ENCODE measurements around the gene CXCR1.
"Not testable (repeated sequence)": the region's sequence is repeated elsewhere in the genome, so short reads cannot be mapped to it uniquely, and the experiment has no call there.

CXCR1 gene

DNA sequence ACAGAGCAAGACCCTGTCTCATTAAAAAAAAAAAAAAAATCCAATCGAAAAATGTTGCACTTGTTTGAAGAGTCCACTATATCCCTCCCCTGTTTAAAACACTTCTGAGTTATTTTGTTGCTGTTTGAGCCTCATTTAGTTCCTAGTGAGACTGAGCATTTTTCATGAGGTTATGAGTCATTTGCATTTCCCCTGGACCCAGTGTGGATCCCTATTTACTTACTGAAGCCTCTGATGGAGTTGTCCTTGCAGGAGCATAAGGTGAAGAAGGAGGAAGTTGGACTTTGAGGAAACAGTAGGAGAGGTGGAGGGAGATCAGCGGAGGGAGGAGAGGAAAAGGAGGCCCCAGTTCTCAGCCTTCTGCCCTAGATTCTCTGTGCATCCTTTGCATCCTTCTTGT, 5.1 kb downstream of the CXCR1 start:
- DNase-seq (ENCODE audit: low spot score) = no peak

DNA sequence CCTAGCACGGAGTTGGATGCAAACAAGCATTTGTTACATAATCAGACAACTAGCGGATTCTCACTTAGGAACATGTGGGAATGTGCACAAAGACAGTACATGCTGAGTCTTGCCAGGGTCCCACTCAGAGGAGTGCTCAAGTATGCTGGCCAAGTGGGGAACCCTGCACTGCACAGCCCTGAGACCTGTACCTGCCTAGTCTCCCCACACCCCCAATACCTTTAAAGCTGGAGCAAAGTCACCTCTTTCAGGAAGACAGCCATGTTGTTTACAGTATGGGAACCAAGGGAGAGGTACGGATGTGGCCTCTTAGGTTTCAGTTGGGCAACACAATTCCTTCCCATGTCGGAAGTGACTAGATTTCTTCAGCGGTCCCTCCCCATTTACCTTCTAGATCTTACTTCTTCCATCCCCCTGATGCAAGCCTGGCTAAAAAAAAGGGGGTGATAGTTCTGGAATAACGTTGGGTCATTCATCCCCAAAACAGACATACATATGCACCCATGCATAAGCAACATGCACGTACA, 10.7 kb downstream of the CXCR1 start:
- DNase-seq (ENCODE audit: low spot score) = peak; percentile 4

DNA sequence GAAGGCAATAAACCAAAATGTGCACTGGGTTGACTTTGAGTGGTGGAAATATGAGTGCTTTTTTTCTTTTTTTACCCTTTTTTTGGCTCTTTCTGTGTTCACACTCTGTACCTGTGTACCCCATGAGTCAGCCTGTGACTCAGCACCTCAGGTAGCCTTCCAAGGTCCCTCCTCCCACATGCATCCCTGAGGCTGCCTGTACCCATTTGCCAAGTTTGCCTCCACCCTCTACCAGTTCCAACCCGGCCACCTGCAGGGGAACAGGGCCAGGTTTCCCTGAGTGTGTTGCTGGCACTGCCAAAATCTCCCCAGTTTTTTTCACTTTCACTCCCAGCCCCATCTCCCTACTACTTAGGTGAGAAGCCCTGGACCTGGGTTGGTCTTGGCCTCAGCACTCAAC, 14.0 kb downstream of the CXCR1 start:
- DNase-seq (ENCODE audit: low spot score) = no peak

DNA sequence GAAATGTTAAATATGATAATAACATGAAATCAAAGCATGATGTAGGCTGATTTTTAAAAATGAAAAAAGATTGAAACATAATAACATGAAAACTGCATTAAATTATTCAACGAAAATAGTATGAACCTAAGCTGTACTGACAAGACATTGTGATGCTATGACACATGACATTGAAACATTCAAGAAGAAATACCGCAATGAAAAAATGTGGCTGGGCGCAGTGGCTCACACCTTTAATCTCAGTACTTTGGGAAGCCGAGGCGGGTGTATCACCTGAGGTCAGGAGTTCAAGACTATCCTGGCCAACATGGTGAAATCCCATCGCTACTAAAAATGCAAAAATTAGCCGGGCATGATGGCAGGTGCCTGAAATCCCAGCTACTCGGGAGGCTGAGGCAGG, 14.6 kb downstream of the CXCR1 start:
- DNase-seq (ENCODE audit: low spot score) = no peak

DNA sequence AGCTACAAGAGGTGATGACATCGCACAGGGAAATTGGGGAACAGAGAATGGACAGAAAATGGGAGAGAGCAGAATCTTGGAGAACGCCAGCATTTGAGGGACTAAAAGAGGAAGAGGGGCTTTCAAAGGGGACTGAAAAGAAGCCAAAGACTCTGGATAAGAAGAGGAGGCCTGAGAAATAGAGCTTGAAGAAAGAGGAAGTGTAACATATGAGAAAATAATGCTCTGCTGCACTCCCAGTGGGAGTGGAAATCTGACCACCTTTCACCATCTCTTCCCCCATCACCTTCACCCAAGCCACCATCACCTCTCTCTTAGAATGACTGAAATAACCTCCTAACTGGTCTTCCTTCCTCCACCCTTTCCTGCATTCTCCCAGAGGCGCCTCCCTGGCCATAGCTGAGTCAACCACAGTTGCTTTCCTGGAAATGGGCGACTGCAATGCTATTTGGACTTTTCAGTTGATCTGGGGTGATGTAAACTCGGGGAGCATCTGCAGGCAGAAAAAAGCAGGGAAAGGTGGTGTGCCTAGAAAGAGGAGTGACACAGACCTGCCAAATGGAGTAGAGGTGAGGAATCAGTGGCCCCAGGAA, 16.8 kb downstream of the CXCR1 start:
- no peak for DNase-seq (ENCODE audit: low spot score)

DNA sequence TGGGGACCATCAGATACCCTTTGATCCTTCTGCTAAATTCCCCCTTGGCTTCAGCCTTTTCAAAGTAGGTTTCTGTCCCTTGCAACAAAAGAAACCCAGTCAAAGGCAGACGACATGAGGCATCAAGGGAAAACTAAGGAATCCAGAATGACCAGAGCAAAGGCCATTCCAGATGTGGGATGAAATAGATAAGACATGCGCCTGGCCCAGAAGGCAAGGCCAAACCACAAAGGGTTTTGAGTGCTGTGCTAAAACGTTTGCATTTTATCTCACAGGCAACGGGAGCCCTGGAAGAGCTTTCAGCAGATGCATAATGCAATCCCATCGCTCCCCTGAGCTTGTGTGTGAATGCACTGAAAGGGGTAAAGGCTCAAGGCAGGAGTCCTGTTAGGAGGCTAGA, 17.7 kb downstream of the CXCR1 start:
- no peak for DNase-seq (ENCODE audit: low spot score)

DNA sequence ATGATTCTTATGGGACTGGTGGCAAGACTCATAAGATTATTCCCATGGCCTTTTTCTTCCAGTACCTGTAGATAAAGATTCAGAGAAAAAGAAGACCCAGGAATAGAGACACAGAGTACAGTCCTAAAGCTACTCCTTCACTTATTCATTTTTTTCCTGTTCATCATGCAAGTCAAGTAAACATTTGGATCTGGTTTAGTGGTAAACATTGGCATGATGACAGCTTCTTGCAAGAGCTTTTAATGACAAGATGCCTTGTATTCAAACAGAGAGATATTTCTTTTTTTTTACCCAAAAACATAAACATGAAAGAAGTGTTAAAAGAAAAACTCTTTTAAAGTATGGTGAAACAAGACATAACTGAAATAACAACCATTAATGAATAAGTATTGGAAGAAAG, 20.7 kb downstream of the CXCR1 start:
- no peak for DNase-seq (ENCODE audit: low spot score)

DNA sequence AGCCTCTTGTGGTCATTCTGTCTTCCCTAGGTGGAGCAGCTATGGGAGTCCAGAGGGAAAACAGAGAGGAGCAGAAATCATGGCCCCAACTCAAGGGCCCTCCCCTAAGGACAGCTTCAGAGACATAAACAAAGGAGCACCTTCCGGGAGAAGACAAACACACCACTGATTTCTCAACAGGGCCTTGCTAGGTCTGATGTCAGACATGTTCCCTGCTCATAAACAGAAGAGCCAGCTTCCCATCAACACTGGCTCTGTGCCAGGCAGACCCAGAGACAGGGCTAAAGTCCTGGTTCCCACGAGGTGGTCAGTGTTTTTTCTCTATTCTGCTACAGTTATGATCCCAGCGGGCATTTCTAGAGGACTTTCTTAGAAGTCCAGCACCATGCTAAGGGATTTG, 21.6 kb downstream of the CXCR1 start:
- no peak for DNase-seq (ENCODE audit: low spot score)

DNA sequence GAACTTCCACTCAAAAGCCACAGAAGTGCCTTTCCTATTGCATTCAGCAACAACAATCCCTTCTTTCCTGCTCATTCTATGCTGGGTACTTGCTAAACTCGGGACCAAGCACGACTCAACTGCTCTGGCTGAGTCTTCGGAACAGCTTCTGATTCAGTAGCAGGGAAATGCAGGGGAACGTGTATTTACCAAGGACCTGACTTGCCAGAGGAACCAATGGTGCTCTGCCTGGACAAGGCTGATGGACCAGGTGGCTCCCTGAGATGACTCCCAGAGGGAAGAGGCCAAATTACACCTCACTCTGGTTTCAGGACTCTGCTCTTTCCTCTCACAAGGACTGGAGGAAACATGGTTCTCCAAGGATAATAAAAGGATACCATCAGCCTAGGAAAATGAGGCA, 28.7 kb downstream of the CXCR1 start:
- DNase-seq (ENCODE audit: low spot score) = peak; percentile 6

DNA sequence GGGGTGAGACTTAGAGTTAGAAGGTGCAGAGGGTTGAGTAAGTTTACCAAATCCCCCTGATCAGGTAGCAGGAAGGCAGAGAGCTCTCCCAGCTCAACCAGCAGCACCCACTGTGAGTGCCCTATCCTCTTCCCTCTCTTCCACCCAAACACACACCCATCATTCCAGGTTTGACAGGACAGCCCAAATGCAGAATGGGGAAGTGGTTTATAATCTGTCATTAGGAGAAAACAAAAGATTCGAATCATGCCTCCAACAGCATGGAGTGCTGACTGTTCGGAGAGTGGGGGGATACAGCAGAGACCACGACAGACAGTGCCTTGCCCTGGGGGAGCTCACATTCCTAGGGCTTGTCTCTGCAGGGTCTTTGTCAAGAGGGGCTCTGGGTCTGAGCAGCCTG, 29.2 kb downstream of the CXCR1 start:
- no peak for DNase-seq (ENCODE audit: low spot score)

DNA sequence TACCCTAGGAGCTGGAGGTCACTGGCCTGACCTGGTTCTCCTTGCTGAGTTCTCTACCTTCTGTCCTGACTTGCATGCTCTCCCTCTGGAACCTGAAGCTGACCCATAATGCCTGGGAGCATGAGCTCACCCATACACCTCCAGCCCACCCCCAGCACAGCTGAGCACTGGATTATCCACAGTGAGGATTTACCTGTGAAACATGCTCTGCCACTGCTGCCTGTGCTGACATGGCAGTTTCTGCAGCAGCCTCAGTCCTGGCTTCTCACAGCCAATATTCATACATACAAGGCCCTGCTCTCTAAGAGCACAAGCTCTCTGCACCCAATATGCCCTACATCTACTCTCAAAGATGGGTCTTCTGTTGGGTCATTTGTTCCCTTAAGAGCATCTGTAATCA, 35.9 kb downstream of the CXCR1 start:
- no peak for DNase-seq (ENCODE audit: low spot score)

DNA sequence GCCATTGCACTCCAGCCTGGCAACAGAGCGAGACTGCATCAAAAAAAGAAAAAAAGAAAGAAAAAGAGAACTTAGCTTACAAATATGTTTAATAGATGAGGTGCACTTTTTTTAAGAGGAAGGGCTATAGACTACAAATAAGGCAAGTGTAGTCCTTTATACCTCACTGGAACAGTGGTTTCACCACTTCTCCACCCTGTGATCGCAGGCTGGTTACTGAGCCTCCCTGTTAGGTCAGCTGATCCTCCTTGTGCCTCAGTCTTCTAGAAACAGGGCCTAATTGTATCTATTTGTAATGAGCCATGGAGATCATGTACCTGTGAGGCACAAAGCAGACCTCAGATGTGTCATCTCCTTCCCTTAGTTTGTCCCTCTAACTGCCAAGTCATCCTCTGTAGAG, 36.4 kb downstream of the CXCR1 start:
- no peak for DNase-seq (ENCODE audit: low spot score)

DNA sequence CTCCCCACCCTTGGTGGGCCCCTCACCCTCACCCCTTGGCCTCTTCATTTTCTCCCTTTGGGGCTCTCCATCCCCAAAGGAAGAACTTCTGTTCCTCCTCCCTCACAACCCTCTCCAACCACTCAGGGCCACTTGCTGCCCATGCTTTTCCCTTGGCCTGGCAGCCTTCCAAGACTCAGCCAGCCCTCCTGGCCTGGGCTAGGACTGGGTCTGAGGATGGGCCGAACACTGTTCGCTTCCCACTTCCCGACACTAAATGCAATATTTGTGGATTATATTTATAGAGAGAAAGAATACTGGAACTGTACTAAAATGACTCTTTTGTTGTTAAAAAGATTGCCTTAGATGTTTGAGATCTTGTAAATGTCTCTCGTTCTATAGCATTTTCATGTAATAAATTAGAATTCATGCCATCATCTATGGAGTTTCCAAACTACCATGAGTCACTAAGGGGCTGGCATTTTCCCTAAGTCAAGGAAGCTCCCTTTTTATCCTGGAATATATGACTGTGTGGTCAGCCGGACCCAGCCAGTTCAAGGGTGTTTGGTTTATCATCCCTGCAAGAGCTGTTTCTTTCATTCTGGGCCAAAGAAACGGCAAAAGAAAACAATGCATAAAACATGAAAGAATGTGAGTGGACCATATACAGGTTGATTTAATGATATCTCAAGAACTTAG, 37.2 kb downstream of the CXCR1 start:
- DNase-seq (ENCODE audit: low spot score) = peak; percentile 18

DNA sequence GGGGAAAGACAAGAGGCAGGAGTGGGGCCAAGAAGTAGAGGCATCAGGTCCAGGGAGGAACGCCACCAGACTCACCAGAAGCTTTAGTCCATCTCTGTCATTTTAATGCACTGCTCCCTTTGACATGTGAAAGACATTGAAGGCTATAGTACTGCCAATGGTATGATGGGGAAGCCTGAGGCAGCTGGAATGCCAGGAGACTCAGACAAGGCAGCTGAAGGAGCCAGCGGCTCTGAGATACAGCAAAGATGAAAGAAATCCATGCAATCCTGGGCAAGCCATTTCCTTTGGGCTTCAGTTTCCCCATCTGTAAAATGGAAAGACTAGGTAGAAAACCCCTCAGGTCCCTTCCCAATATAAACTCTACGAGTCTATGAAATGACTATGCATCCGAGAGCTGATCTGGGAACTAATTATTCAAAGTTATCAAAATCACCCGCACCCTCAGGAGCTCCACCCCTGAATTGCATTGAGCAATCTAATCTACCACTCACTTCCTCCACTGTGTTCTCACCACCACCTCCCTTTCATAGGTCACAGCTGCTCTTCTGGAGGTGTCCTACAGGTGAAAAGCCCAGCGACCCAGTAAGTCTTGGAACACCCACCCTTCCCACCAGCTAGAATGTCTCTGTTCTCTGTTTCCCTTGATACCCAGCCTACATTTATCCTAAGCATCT, 37.8 kb downstream of the CXCR1 start:
- DNase-seq (ENCODE audit: low spot score) = no peak

DNA sequence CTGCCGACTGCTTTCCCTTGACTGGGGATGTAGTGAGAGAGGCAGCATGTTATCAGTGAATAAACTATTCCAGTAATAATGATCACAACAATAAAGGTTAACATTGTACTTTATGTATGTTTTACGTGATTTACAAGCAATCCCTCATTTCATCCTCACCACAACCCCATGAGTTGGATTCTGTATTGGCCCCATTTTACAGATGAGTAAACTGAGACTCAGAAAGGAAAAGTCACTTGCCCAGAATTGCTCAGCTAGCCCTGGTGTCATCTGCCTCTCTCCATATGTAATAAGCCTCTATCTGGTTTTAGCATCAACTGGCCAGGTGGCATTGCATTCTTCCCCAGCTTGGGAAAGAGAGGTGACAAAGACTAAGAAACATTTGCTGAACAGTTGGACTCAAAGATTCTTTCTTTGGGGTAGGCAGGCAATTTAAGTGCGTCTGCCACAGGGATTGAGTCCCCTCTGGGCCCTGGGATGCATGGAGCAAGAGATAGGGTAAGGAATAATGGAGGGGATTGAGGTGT, 38.8 kb downstream of the CXCR1 start:
- DNase-seq (ENCODE audit: low spot score) = no peak

DNA sequence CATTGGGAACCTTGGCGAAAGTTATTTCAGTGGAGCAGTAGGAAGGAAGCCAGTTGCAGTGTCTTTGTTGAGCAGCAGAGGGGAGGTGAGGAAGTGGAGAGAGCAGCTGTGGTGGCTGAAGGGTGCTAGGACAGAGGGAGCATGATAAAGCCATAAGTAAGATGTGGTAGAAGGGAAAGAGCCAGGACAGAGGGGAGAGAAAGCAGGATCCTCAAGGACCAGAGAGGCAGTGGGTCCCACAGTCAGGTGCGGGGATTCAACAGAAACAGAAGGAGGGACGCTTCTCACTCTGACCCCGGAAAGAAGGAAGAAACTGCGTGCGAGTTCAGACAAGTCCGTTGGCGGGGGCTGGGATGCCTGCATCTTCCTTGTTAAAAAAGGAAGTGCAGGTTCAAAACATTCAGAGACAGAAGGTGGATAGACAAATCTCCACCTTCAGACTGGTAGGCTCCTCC, 41.1 kb downstream of the CXCR1 start, which contains the start of gene CXCR2:
CXCR2 (plus strand) TSS at position 403 of the 455 bp plus-strand sequence. CDS start 8,774 bp downstream, outside the sequence.
- no peak for DNase-seq (ENCODE audit: low spot score)

DNA sequence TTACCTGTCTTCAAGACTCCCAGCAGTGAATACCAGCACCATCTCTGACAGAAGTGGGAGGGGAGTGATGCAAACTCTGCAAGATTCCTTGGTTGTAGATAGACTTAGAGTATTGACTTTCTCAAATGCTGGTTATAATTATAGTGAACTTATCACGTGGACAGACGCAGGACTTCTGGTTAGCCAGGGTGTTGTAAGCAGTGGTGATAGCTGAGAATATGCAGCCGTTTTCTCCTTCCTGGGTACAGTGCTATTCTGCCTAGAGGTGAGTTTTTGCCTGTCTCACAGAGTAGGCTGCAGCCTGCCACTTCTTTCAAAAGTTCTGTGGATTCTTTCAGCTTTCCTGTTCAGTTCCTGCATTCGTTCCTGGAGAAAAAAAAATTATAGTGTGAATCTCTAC, 41.7 kb downstream of the CXCR1 start:
- DNase-seq (ENCODE audit: low spot score) = no peak

DNA sequence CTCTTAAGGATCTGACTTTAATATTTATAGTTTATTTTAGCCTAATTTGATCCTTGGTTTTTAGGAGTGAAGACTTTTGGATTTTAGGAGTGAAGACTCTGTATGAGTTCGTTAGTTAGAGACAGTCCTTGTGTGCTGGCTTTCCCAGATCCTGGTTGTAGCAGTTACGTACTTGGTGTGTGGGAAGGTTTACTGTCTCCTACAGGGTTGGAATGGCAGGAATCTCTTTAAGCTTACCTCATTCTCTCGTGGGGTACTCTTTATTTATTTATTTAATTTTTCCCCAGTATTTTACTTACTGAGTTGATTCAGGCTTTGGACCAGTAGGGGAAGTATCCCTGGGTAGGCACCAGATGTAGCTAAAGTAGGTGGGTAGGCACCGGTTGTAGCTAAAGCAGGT, 42.8 kb downstream of the CXCR1 start:
- no peak for DNase-seq (ENCODE audit: low spot score)

DNA sequence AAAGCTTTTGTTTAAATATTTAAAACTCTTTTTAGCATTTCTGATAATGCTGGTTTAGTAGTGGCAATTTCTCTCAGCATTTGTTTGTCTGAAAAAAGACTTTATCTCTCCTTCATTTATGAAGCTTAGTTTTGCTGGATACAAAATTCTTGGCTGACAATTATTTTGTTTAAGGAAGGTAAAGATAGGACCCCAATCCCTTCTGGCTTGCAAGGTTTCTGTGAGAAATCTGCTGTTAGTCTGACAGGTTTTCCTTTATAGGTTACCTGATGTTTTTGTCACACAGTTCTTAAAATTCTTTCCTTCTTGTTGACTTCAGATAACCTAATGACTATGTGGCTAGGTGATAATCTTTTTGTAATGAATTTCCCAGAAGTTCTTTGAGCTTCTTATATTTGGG, 44.5 kb downstream of the CXCR1 start:
- DNase-seq (ENCODE audit: low spot score) = not testable (repeated sequence)

DNA sequence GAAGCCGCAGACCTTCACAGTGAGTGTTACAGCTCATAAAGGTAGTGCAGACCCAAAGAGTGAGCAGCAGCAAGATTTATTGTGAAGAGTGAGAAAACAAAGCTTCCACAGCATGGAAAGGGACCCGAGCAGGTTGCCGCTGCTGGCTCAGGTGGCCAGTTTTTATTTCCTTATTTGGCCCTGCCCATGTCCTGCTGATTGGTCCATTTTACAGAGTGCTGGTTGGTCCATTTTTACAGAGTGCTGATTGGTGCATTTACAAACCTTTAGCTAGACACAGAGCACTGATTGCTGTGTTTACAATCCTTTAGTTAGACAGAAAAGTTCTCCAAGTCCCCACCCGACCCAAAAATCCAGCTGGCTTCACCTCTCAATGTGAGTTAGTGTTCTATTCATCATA, 45.0 kb downstream of the CXCR1 start:
- not testable (repeated sequence) for DNase-seq (ENCODE audit: low spot score)
